GM18505 (cell line): ENCODE measurements around the gene CYP4X1.
"Not testable (repeated sequence)": the region's sequence is repeated elsewhere in the genome, so short reads cannot be mapped to it uniquely, and the experiment has no call there.

Source experiments
- ATAC-seq: cut with Tn5 transposase; IDR thresholded peaks from one replicate; pipeline ENCODE4 v1.9.1; 2021; ENCODE audit not compliant: unreplicated experiment
- POLR2A ChIP-seq: IDR thresholded peaks from 4 replicates; pipeline ENCODE4 v1.6.1; 2011; ENCODE audit warnings: borderline replicate concordance; ENCODE audit not compliant: insufficient read depth, insufficient read length; ENCODE audit errors: extremely low read depth

Gene CYP4X1, protein sequence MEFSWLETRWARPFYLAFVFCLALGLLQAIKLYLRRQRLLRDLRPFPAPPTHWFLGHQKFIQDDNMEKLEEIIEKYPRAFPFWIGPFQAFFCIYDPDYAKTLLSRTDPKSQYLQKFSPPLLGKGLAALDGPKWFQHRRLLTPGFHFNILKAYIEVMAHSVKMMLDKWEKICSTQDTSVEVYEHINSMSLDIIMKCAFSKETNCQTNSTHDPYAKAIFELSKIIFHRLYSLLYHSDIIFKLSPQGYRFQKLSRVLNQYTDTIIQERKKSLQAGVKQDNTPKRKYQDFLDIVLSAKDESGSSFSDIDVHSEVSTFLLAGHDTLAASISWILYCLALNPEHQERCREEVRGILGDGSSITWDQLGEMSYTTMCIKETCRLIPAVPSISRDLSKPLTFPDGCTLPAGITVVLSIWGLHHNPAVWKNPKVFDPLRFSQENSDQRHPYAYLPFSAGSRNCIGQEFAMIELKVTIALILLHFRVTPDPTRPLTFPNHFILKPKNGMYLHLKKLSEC

DNA sequence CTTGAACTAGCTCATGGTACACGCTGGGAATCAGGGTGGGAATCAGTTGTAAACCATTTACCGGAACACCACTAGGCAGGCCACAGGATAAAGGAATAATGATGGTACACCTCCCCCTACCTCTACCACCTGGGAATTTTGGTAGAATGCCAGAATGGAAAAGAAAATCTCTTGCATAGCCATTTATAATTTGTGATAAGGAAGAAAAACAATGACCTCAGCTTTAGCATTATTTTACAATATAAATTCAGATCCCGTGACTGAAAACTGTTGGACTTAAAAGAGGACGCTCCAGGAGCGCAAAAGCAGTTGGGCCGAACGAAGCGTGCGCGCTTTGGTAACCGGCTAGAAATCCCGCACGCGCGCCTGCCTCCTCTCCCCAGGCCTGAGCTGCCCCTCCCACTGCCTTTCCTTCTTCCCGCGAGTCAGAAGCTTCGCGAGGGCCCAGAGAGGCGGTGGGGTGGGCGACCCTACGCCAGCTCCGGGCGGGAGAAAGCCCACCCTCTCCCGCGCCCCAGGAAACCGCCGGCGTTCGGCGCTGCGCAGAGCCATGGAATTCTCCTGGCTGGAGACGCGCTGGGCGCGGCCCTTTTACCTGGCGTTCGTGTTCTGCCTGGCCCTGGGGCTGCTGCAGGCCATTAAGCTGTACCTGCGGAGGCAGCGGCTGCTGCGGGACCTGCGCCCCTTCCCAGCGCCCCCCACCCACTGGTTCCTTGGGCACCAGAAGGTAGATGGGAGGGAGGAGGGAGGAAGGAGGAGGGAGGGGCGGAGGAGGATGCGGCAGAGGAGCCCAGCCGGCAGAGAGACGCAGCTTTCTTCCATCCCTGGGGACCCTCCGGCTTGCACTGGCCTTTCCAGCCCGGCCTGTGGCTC lies at the start of gene CYP4X1:
Gene CYP4X1 (plus strand): TSS at position 402 of the 873 bp plus-strand sequence. CDS start 149 bp downstream, at position 551.
- ATAC-seq: no peak
- TF ChIP-seq POLR2A: no peak

DNA sequence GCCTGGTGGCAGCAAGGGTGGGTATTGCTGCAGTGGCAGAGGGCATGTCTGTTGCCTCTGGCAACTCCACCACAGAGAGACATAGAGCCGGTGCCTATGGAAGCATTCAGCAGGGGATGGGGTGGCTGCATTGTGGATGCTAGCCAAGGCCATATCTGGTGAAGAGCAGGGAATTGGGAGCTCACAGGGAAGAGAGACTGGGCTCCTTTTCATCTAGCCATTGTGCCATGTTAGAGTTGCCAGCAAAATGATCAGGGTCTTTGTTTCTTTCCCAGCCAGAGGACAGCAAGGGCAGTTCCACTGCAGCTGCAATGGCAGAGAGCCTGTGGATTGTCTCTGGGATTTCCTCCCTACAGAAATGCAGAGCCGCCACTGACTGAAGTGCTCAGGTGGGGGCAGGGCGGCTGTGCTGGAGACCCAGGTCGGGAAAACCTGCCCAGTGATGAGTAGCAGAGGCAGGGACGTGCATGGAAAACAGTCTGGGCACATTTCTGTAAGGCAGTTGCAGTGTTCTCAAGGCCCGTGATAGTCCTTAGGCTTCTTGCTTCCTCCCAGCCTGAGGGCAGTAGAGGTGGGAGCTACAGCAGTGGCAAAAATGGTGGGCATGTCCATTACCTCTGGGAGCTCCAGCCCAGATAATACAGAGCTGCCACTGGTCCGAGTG lies 40.2 kb upstream of the CYP4X1 start:
- no peak for TF ChIP-seq POLR2A
- ATAC-seq: no peak

DNA sequence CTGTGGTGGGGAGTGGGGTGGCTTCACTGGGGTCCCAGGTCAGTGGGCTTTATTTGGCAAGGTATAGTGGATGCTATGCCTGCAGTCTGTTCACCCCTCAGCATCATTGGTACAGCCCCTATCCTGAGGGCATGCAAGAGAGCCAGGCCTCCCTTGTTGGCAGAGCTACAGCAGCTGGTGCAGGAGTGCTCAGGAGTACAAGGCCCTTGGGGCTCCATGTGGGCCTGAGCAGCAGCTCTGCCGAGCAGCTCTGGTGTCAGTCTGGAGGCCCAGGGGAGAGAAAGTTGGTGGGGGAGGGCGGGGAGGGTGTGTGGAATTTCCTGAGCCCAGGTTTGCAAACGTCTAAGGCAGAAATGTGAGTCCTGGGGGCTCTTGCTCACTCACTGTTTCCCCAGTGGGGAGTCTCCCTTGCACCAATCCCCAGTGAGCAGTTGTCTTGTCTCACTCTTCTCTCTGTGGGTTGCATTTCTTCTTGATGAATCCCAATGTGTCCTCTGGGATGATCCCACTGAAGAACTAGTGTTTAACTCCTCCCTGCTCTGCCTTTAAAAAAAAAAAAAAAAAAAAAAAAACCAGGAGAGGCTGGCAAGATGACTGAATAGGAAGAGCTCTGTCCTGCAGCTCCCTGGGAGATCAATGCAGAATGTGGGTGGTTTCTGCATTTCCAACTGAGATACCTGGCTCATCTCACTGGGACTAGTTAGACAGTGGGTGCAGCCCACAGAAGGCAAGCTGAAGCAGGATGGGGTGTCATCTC lies 39.5 kb upstream of the CYP4X1 start:
- ATAC-seq: no peak

GRCh38 chr1:46990541-46990940 lies 32.9 kb upstream of the CYP4X1 start:
- not testable (repeated sequence) for ATAC-seq

More for the DNA sequence above, 39.5 kb upstream of the CYP4X1 start:
- TF ChIP-seq POLR2A: no peak

GRCh38 chr1:46991083-46991923 lies 32.2 kb upstream of the CYP4X1 start:
- no peak for TF ChIP-seq POLR2A

DNA sequence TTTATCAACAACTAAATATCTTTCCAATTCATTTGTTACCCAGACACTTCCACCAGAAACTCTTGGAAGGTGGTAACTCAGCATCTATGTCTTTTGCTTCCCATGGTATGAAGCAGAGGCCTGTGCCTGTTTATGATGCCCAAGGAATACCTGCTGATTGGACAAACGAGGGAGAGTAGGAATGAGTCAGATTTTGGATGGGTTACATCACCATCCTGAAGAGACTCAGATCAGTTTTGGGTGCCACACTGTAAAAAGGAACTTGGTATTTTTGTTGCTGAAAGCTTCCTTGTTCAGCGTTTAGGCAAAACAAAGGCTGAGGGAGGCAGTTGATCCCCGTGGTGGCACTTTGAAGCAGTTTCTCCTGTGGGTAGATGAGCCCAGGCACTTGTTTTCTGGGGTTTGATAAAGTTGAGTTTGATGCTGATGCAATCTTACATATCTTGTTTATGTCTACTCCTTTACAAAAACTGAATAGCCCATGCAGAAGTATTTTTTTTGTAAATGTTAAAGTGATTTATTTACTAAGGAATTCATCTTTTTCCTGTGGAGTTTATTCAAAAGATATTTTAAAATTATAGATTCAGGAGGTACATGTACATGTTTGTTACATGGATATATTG lies 26.7 kb upstream of the CYP4X1 start:
- TF ChIP-seq POLR2A: no peak
- no peak for ATAC-seq

More at GRCh38 chr1:46991083-46991923, 32.2 kb upstream of the CYP4X1 start:
- ATAC-seq: no peak

DNA sequence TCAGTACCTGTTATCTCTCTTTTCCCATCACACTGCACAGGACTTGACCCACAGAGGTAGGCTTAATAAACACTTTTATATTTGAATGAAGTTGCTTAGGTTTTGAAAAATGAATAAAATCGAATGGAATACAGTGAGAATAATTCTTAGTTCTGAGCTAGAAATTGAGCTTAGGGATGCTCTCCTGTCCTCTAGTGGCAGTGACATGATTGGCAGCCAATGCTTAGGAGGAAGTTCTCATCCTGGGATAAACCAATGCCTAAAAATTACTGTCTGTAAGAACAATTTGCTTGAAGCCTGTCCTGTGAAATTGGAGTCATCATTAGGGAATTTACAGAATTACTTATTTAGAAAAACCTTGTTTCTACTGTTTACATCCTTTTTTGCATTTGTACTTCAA lies 21.3 kb upstream of the CYP4X1 start:
- TF ChIP-seq POLR2A: no peak
- ATAC-seq: no peak

- no peak for ATAC-seq
These were observed 19.5 kb upstream of the CYP4X1 start for GRCh38 chr1:47003896-47004403.

DNA sequence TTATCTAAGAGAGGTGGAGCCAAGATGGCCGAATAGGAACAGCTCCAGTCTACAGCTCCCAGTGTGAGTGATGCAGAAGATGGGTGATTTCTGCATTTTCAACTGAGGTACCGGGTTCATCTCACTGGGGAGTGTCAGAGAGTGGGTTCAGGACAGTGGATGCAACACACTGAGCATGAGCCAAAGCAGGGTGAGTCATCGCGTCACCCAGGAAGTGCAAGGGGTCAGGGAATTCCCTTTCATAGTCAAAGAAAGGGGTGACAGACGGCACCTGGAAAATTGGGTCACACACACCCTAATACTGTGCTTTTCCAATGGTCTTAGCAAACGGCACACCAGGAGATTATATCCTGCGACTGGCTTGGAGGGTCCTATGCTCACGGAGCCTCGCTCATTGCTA lies 17.0 kb upstream of the CYP4X1 start:
- not testable (repeated sequence) for ATAC-seq

More at GRCh38 chr1:47003896-47004403, 19.5 kb upstream of the CYP4X1 start:
- TF ChIP-seq POLR2A: no peak

DNA sequence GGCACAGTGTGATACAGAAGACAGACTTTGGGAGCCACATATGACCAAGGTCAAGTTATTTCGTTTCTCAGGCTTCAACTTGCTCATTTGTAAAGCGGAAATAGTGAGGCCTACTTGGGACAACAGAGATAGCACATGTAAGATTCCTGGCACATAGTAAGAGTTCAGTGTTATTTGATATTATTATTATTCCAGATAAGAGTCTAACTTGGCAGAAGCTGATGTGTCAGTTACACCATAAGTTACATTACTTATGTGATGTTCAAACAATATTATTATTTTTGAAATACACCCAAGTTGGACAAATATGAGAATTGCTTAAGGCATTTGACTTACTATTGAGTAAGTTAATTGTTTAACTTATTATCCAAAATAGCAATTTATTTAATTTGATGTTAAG lies 10.2 kb upstream of the CYP4X1 start:
- no peak for ATAC-seq
- no peak for TF ChIP-seq POLR2A

DNA sequence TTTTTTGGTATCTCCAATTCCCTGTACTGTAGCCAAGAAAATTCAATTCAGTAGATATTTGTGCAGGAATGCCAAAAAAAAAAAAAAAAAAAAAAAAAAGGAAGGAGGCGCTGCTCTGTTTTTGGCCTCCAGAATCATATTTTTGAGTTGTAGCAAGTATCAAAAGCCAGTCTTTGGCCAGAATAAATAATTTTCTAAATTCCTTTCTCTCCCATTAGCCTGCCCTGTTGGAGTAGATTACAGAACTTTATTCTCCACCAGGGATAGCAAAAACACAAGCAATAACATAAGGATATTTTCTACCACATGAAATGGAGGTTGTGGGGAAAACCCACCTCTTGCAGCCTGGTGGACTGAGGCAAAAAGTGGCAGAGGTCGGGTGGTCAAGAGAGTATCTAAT lies 2.4 kb upstream of the CYP4X1 start:
- no peak for ATAC-seq
- TF ChIP-seq POLR2A: no peak
